Sciatic nerve (tissue), 2 donors: ENCODE measurements around the gene ANKRD65. TPM values are rescaled to one million over a fixed set of nuclear protein-coding genes. Genes with fewer than 3 reads are reported as not detected.
"Not testable (repeated sequence)": the region's sequence is repeated elsewhere in the genome, so short reads cannot be mapped to it uniquely, and the experiment has no call there.

Experiments
- ATAC-seq: fragments of 200-7000 bp; cut with Tn5 transposase; one replicate; pipeline ENCODE4 v1.9.1; 2020; ENCODE audit warnings: mild to moderate bottlenecking, moderate library complexity
- DNase-seq: peaks from one replicate; pipeline ENCODE4 v3.0.0-alpha.2; 2020; ENCODE audit warnings: low spot score
- intact Hi-C: fragments of 100-400 bp; cut with DNase I; formaldehyde crosslinking; loops from one replicate; pipeline ENCODE4 v1.14.2; 2022
- total RNA-seq: library from RNA; stranded (reverse); fragmentation: NEBNext Ultra II Directional; extraction: Animal tissue kit (Norgen Biotek cat#: 25700); gene quantifications from one replicate; pipeline ENCODE4 v1.2.1, GENCODE V29; 2021
- donor health status: DM: no; HTN: no; CAD: no.
- donor health status: DM: no; HTN: no; CAD: no.

Gene ANKRD65
- total RNA-seq, 1 donor from 2014 or later = 11.2 TPM

DNA sequence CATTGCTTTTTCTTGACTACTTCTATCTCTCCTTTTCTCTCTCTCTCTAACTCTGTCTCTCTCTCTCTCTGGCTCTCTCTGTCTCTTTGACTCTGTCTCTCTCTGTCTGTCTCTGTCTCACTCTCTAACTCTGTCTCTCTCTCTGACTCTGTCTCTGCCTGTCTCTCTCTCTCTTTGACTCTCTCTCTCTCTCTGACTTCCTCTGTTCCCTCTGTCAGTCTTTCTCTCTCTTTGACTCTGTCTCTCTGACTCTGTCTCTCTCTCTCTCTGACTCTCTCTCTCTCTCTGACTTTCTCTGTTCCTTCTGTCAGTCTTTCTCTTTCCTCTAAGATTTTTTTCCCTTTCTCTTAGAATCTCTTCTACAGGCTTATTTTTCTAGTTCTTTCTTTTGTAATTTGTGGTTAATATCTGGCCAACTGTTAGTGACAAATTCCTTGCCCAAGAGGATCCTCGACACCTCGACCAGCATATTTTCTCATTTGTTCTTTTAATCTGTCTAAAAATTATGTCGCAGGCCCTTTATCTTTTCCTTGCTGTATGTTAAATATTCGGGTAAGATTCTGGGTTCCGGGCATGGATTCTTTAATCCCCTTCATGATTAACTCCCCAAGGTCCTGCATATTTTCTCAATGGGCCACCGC lies 28.1 kb upstream of the ANKRD65 start, which contains the start of gene ATAD3C:
Gene ATAD3C, plus strand, starts transcription at position 591 of the 641 bp plus-strand sequence. CDS start 995 bp downstream, outside the sequence.
- intact Hi-C loops = no loop called here
- DNase-seq = no peak
- ATAC-seq = no peak

DNA sequence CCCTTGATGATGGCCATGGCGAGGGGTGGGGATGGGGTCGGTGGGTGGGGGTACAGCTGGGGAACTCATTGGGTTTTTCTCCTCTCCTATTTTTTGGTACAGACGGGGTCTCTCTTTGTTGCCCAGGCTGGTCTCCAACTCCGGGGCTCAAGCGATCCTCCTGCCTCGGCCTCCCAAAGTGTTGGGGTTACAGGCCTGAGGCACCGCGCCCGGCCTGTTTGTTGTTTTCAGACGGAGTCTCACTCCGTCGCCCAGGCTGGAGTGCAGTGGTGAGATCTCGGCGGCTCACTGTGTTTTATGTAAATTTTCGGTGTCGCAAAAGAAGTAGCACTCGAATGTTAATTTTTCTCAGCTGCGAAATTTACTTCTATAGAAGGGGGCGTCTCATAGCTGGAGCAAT lies 25.6 kb upstream of the ANKRD65 start:
- DNase-seq, intact Hi-C loops, ATAC-seq: not testable (repeated sequence)

DNA sequence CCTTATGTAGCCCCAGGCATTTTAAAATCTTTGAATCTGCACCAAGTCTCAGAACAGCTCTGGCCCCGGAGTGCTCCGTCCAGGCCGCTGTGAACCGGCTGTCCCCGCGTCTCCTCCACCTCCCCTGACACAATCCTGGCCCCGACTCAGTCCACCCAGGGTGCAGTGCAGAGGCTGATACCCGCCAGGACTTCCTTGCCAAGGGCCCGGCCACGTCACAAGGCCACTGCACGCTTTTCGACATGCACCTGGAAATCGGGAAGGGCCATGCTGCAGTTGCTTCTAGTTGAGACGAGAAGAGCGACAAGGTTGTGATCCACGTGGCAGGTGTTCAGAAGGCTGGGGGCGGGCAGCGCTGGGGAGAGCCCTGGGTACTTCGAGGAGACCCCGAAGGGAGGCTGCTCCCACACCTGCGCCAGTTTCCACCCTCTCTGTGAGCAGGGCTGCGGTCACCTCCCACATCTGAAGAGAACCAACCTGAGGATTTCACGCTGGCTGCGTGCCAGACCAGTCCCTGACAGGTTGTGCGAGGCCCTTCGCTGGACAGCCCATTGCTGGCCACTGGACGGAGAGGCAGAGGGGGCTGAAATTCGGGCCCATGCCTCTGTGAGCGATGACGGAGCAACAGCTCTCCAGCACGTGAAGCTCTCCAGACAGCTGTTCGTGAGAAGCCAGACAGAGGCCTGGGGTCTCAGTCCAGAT lies 21.1 kb upstream of the ANKRD65 start:
- intact Hi-C loops = no loop called here
- DNase-seq = no peak
- ATAC-seq = no peak

DNA sequence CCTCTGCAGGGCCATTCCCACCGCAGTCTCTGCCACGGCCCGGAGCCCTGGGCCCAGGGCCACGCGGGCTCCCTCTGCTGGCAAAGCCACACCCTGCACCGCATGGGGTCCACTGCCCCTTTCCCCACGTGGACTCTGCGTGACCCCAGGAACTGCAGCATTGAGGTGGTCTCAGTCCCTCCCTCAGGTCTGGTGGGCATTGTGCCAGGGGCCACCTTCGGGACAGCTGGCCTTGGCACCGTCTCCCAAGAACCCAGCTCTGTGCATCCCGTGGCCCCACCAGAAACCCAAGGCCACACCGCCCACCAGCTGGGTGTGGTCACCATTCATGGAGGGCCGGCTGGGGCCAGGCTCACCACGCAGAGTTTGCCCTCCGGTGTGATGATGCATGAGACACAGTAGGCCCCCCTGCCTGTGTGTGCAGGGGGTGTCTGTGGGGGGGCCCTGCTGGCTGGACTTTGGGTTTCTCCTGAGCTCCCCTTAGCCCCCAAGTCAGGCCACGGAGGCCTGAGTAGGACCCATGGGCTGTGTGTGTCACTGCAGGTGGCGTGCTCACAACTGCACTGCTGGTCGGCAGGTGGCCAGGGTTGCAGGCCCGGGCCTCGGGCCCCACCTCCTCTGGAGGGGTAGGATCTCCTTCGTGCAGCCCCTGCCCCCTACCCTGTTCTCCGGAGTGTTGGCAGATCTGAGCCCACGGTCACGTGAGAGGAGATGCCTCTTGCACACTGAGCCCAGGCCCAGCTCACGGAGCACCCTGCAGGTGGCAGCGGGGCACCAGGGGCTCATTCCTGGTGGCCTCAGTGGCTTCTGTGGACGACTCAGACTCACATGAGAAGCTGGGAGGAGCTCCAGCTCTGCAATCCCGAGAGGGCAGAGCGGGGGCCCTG lies 20.2 kb upstream of the ANKRD65 start:
- ATAC-seq (peak; percentile 82), DNase-seq (peak; percentile 80)
- intact Hi-C loops = no loop called here

DNA sequence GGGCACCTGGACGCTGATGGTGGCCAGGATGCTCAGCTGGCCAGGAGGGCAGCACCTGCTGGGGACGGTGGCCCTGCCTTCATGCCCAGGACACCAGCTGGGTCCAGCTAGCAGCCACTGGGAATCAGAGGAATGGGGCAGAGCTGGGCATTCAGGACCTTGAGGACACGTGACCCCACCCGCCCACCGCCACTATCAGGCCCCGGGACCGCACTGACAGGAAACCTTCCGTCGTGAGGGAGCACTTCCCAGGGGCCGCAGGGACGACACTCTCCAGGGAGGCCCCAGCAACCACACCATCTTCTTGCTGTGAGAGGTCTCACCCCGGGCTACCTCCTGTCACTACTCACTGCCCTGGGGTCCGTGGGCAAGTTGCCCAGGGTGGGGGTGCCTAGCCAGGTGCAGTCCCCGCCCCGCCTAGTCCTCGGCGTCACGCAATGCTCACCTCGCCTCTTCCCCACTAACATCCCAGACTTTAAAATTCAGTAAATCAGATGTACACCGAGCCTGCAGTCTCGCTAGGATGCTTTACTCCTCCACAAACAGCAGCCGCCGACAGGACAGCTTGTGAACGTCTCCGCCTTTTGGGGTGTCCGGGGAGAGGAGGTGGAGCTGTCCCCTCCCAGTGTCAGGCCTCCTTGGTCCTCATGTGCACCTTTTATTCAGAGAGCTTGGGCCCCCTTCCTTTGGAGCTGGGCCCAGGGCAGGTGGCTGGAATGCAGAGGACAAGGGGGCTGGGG lies 19.4 kb upstream of the ANKRD65 start:
- DNase-seq (no peak), ATAC-seq (no peak)
- intact Hi-C loops = no loop called here

DNA sequence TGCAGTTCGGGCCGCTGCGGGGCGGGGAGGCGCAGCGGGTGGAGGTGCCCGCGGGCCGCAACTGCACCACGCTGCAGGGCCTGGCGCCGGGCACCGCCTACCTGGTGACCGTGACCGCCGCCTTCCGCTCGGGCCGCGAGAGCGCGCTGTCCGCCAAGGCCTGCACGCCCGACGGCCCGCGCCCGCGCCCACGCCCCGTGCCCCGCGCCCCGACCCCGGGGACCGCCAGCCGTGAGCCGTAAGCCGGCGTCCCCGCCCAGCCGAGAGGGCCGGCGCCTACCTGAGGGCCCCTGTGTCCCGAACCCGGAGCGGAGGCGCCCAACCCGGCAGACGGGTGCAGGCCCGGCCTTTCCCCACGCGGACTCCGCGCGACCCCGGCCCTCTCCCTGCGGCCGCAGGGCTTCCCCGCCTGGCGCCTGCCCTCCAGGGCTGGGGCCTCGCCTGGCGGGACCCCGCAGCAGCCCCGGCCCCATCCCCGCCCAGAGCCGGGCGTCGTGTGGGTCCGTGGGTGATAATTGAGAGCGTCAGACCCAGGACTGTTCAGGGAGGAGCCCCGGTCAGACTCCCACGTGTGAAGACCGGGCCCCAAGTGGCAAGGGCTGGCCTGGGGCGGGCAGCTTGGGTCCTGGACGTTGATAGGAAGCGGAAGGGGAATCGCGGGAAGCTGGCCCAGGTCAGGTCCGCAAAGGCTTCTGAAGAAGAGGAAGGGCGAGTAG lies 18.6 kb upstream of the ANKRD65 start:
- DNase-seq = no peak
- intact Hi-C loops = no loop called here
- ATAC-seq = no peak

DNA sequence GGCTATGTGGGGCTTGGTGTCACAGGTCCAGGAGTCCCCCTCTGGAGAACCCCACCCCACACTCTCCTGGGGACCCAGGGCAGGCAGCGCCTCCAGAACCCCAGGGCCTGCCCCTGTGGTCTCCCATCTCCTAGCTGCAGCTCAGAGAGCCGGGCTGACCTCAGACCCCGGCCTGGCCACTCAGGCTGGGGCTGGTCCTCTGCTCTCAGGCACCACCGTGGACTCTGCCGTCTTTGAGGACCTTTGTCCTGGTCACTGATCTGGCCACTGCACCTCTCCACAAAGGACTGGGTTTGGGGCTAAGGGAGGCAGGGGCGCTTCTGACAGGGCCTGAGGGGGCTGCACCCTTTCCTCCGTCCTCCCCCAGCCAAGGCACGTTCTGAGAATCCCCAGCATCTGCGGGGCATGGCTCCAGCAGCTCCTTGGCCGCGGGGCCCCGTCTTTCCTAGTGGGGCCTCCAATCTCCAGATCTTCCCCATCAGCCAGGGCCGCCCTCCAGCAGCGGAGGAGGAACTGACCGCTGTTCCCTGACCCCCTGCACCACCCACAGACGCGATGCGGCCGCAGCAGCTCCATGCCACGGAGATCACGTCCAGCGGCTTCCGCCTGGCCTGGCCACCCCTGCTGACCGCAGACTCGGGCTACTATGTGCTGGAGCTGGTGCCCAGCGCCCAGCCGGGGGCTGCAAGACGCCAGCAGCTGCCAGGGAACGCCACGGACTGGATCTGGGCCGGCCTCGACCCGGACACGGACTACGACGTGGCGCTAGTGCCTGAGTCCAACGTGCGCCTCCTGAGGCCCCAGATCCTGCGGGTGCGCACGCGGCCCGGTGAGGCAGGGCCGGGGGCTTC lies 17.7 kb upstream of the ANKRD65 start:
- no peak for DNase-seq
- no peak for ATAC-seq
- intact Hi-C loops = no loop called here

DNA sequence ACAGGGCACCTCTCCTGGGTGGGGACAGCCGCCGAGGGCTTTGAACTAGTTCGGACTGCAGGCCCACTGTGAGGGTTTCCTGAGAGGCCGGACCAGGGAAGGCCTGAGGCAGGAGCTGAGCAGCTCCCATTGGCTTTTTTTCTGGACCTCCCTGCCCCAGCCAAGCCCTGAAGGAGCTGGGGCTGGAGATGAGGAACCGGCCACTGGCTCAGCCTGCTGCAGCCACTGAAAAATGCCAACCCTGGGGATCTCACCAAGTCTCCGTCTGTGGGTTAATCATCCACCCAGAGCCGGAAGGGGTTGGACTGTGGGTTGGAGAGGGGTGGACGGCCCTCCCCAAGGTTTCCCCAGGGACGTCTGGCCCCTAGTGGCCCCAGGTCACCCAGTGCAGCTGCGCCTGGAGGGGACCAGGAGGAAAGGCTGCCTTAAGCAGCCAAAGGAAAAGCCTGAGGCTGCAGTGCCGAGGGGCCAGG lies 16.9 kb upstream of the ANKRD65 start:
- no peak for ATAC-seq
- no peak for DNase-seq
- intact Hi-C loops = no loop called here

DNA sequence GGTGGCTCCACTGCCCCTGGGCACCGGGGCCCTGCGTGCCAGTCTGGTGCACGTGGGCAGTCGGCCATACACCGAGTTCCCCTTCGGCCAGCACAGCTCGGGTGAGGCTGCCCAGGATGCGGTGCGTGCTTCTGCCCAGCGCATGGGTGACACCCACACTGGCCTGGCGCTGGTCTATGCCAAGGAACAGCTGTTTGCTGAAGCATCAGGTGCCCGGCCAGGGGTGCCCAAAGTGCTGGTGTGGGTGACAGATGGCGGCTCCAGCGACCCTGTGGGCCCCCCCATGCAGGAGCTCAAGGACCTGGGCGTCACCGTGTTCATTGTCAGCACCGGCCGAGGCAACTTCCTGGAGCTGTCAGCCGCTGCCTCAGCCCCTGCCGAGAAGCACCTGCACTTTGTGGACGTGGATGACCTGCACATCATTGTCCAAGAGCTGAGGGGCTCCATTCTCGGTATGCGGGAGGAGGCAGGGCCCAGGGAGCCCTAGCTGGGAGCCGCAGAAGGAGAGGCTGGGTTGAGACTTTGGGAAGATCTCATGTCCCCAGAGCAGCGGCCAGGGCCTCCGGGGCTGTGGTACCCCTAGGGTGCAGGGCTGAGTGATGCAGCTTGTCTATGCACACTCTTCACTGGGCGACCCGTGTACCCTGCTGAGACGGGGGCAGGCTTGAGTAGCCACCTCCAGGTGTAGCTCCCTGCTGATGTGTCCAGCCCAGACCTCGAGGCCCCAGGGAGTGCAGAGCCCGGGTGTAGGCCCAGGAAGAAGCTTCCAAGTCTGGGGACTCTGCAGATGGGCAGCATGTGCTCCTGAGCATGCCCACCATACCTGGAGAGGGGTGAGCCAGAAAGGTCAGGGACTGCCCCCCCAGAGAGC lies 16.2 kb upstream of the ANKRD65 start:
- intact Hi-C loops = no loop called here
- ATAC-seq (no peak), DNase-seq (no peak)

DNA sequence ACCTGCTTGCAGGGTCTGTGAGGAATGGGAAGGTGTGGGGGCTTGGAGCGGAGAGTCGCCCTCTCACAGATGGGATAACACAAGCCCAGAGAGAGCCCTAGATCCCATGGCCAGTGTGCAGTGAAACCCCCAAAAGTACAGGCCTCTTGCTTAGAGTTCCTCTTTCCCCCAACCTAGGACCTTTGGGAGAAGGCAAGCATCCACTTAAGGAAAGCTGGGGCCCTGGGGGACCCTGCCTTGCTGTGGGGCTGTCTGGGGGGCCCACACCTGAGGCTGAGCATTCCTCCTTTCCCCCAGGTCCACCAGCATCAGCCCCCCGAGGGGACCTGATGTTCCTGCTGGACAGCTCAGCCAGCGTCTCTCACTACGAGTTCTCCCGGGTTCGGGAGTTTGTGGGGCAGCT lies 15.6 kb upstream of the ANKRD65 start:
- intact Hi-C loops = no loop called here
- no peak for DNase-seq
- no peak for ATAC-seq

DNA sequence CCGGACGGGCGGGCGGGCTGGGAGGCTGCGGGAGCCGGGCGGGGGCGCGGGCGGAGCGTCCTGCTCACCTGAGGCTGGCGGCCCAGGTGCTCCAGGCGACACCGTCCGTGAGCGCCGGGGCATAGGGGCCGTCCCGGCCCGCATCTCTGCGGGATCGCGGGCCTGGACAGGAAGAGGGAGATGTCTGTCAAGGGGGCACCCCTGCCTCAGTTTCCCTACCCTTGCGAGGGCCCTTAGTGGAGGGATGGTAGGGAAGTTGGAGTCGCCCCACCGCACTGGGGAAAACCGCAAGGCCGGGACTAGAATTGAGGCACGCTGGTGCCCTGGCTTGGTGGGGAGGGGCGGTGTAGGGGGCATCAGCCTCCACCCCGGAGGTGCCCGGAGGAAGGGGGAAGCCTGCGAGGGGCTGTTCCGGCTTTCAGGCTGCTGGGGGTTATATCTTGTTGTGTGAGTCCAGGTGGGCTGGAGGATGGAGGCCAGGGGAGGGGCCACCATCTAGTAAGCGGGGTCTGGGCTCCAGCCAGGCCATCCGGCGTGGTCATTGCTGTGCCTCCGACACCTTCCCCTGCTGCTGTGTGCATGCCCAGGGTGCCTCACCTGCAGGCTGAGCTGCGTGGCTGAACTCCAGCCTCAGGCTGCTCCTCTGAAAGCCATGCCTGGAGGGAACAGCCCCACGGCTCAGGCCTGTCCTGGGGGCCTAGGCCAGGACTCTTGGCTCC lies 15.0 kb upstream of the ANKRD65 start:
- no peak for ATAC-seq
- no peak for DNase-seq
- intact Hi-C loops = no loop called here

DNA sequence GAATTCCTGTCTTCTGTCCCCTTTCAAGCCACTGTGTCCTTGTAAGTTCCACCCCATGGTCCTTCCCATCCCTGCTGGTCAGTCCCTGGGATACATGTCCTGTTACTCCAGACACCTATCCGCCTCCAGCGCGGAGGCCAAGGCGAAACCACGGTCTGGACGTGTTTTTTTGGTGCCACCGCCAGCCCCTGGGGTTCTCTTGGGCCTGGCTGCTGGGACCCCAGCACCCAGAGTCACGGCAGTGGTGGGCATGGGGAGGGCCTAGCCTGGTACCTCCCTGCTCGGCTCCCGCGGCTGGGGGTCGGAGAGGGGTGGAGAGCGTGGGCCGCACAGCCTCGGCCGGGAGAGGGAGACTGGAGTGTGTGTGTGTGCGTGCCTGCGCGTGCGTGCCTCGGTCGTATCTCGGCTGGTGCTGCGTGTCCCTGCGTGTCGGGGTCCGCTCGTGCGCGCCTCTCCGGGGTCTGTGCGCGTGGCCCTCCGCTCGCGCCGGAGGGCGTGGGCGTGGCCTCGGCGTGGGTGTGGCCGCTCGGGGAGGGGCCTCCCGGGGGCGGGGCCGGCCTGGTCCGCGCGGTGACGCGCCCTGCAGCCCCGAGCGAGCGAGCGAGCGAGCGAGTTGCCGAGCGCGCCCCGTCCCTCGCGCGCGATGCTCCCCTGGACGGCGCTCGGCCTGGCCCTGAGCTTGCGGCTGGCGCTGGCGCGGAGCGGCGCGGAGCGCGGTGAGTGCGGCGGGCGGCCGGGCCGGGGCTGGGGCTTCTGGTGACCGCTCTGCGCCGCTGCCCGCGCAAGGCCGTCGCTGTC lies 14.2 kb upstream of the ANKRD65 start, which contains the start of gene VWA1:
Gene VWA1, plus strand, starts transcription at position 585 of the 798 bp plus-strand sequence. Its CDS starts 59 bp downstream, at position 644.
- peak; percentile 35 for ATAC-seq
- intact Hi-C loops = no loop called here
- peak; percentile 86 for DNase-seq

DNA sequence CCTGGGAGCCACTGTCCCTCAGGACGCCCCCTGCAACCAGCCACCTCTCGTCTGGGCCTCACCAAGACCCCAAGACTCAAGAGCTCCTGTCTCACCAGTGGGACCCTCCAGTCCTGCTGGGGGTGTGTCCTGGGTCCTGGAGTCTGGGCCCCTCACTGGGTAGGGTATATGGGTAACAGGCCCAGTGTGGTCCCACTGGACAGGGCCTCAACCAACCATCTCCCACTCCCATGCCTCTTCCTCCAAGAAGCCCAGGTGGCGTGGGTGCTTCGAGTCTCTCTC lies 13.7 kb upstream of the ANKRD65 start:
- intact Hi-C loops = no loop called here
- ATAC-seq = no peak

DNA sequence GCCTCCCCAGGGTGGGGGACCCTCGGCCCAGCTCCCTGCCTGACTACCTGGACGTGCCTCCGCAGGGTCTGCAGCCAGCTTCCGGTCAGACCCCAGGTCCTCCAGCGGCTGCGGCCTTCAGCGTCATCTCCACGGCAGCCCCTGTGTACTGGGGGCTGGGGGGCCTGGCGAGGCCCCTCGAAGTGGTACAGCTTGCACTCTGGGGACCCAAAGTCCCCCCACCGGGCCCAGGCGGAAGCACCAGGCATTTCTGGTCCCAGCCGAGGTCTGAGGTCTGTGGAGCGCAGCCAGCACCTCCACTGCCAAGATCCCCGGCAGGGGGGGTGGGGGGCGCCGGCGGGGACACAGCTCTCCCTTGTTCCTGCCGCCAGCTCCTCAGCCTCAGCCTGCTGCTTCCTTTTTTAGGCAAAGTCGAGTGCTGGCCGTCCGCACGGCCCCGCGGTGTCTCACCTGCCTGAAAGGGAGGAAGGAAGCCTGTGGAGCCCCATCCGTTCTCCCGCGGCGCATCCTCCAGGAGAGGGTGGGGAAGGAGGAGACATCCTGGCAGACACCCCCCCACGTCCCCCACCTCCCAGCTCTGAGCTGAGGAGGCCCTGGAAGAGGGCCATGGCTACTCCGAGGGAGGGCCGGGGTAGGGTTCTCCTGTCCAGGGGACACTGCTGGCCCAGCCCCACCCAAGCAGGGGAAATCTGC lies 13.2 kb upstream of the ANKRD65 start:
- DNase-seq (peak; percentile 85), ATAC-seq (peak; percentile 40)
- intact Hi-C loops = no loop called here

More for the DNA sequence above, 13.7 kb upstream of the ANKRD65 start:
- no peak for DNase-seq

DNA sequence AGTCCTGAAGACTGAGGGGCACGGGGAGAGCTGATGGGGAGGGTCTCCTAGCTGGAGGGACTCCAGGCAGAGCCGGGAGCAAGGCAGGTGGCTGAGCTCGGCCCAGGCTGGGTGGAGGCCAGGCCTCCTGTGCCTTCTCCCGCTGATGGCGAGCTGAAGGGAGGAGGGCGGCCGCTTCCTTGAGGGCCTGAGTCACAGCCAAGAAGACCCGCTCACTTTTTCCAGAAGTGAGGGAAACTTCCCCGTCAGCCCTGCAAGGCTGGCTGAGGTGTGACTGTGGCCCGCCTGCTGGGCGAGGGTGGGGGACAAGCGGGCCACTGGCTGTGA lies 12.7 kb upstream of the ANKRD65 start:
- no peak for DNase-seq
- no peak for ATAC-seq
- intact Hi-C loops = no loop called here
